ENCODE measurements around the gene C1orf167. TPM values are rescaled to one million over a fixed set of nuclear protein-coding genes. Genes with fewer than 3 reads are reported as not detected.

The C1orf167 gene
- total RNA-seq, 4 donors from 2014 or later = 1.00 to 1.4 TPM; not detected in 2

DNA sequence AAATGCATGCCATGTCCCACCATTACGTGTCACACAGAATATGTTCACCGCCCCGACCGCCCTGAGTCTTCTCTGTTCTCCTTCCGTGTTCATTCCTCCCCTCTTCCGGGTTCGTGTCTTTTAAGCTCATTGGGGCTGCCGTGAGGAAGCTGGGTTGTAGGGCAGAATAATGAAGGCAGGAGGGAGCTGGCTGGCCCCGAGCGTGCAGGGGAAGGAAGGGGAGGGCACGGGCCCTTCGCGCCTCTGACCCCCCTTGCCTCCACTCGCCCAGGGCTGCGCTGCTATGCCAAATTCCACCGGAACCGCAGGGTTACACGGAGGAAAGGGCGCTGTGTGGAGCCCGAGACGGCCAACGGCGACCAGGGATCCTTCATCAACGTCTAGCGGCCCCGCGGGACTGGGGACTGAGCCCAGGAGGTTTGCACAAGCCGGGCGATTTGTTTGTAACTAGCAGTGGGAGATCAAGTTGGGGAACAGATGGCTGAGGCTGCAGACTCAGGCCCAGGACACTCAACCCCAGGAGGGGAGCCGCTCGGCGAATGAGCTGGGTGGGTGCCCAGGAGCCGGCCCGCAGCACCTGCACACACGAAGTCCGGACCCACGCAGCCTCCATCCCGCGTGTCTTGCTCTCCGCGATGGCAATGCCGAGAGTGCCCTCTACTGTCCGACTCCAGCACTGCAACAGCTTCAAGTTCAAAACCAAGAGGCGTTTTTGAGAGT, 42.5 kb upstream of the C1orf167 start:
- no peak for TF ChIP-seq POLR2A (IDR thresholded peaks at IDR 0.05)
- TF ChIP-seq CTCF (IDR thresholded peaks at IDR 0.05 in 4 of 5, conservative IDR thresholded peaks at IDR 0.05 in 1 of 5) = peak; percentile 73 to 96 (median 88)
- intact Hi-C loops (cut with DNase I; ENCODE audit: low total_unique reads) (loop anchor here (1.0 kb wide), 3 partner anchors 30 to 69 kb away; partner anchors contain the start of gene FBXO6), in situ Hi-C loops (cut with MboI; ENCODE audit: low sequenced_read_pairs in 4 of 4) (loop anchor here (5.0 to 10.0 kb wide), 2 partner anchors 55 to 57 kb away; partner anchors contain the start of gene FBXO6 (in 4 of the 4))
- DNase-seq = peak; percentile 47 to 67
- H3K9me3 ChIP-seq = no peaks in the 10 kb centered on the region
- peak overlapping the region; percentile 29 to 55 (median 50) for H3K4me3 ChIP-seq
- no peaks in the 10 kb centered on the region for H3K36me3 ChIP-seq
- no peaks in the 10 kb centered on the region for H3K27me3 ChIP-seq
- no peak overlapping the region for H3K27ac ChIP-seq
- H3K4me1 ChIP-seq = peaks cover 0 to 8% of the 10 kb centered on the region in 2 donors
- ATAC-seq = peak; percentile 65 to 69

DNA sequence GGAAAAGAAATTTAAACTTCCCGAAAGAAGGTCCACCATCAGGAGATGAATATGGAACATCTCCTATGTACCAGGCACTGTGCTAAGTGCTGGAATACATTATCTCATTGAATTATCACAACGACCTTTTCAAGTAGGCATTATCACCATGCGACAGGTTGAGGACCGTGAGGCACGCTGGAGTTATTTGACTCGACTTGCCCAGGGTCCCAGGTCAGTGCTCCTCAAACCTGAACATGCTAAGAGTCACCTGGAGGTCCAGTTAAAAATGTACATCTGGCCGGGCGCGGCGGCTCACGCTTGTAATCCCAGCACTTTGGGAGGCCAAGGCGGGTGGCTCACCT, 42.0 kb upstream of the C1orf167 start:
- intact Hi-C loops (cut with DNase I; ENCODE audit: low total_unique reads) (no loop called here), in situ Hi-C loops (cut with MboI; ENCODE audit: low sequenced_read_pairs in 4 of 4) (no loop called here)

GRCh38 chr1:11720525-11720924, 41.5 kb upstream of the C1orf167 start:
- in situ Hi-C loops (cut with MboI; ENCODE audit: low sequenced_read_pairs in 4 of 4) = no loop called here
- TF ChIP-seq POLR2A (IDR thresholded peaks at IDR 0.05) (no peak), CTCF (IDR thresholded peaks at IDR 0.05 in 4 of 5, conservative IDR thresholded peaks at IDR 0.05 in 1 of 5) (no peak)

More for the DNA sequence above, 42.0 kb upstream of the C1orf167 start:
- Histone ChIP-seq H3K36me3 (no peaks in the 10 kb centered on the region), H3K4me1 (peaks cover 0 to 8% of the 10 kb centered on the region in 2 donors), H3K4me3 (peak overlapping the region in 2 of 4 donors; percentile 47 to 53), H3K27ac (no peak overlapping the region), H3K9me3 (no peaks in the 10 kb centered on the region), H3K27me3 (no peaks in the 10 kb centered on the region)
- DNase-seq (no peak), ATAC-seq (no peak)
- TF ChIP-seq CTCF (IDR thresholded peaks at IDR 0.05 in 4 of 5, conservative IDR thresholded peaks at IDR 0.05 in 1 of 5) (no peak), POLR2A (IDR thresholded peaks at IDR 0.05) (no peak)

DNA sequence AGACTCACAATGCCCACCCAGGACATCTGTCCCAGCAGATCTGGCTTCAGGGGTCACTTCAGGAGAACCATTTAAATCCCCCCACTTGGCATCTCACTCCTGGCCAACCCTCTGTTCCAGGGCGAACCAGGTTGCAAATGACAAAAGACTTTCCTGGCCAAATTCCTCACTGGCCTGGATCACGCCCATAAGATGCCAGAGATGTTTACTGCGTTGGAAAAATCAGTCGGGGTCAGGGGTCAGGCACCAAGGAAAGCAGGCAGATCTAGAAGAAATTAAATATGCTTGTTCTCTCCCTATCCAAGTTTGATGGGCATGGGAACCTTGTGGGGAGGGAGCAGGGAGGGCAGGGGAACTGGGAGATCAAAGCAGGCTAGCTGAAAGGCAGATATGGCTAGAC, 40.7 kb upstream of the C1orf167 start:
- H3K27ac ChIP-seq = no peak overlapping the region
- in situ Hi-C loops (cut with MboI; ENCODE audit: low sequenced_read_pairs in 4 of 4) = no loop called here
- no peak for ATAC-seq
- TF ChIP-seq POLR2A (IDR thresholded peaks at IDR 0.05) (no peak), CTCF (IDR thresholded peaks at IDR 0.05 in 4 of 5, conservative IDR thresholded peaks at IDR 0.05 in 1 of 5) (no peak)
- H3K9me3 ChIP-seq = no peaks in the 10 kb centered on the region
- intact Hi-C loops (cut with DNase I; ENCODE audit: low total_unique reads) = no loop called here
- H3K4me3 ChIP-seq = no peak overlapping the region
- no peaks in the 10 kb centered on the region for H3K27me3 ChIP-seq
- no peaks in the 10 kb centered on the region for H3K36me3 ChIP-seq
- no peak for DNase-seq
- peaks cover 0 to 8% of the 10 kb centered on the region in 2 donors for H3K4me1 ChIP-seq

More at GRCh38 chr1:11720525-11720924, 41.5 kb upstream of the C1orf167 start:
- Histone ChIP-seq H3K9me3 (no peaks in the 10 kb centered on the region), H3K36me3 (no peaks in the 10 kb centered on the region), H3K27ac (no peak overlapping the region), H3K27me3 (no peaks in the 10 kb centered on the region), H3K4me1 (peaks cover 0 to 8% of the 10 kb centered on the region in 2 donors), H3K4me3 (no peak overlapping the region)
- no peak for ATAC-seq
- DNase-seq = no peak
- intact Hi-C loops (cut with DNase I; ENCODE audit: low total_unique reads) = no loop called here

Data from gastrocnemius medialis (tissue), 4 donors.